Measurements from ENCODE around the gene RGS6.

The RGS6 gene

DNA sequence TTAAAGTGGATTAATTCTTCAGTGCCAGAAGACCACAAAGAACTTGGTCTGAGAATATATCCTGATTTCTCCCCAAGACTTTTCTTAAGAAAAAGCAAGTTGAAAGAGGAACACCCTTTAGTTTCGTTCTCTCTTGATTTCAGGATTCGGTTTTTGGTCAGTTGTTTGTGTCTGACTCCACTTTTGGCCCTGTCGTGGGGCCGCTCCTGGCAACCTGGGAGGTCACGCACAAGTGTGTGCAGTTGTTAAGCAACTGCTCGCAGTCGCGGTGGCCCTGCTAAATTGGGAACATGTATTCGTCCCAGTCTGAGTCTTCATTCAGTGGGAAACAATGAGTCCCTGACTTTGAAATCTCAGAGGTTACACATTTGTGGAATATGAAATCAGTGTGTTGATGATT lies 68.7 kb downstream of the RGS6 start:
- no peak for TF ChIP-seq CTCF (IDR thresholded peaks at IDR 0.05; ENCODE audit: low read depth, low read length)
- no peak for DNase-seq (ENCODE audit: extremely low read depth, low read depth)

DNA sequence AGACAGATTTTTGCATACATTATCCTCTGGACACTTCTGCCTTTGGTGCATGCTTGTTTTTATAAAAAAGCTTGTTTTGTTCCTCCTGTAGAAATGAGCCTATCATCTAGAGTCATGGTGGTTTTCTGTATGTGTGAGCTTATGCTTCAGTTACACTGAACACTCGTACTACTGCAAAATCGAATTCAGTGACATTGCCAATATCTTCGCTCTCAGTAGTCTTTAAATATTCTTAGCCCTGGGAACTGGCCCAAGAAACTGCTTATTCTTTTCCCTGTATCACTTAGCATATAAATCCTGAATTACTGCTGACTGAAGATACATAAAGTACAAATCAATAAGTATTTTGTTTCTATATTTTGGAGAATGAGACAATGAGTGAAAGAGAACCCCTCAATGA lies 70.5 kb downstream of the RGS6 start:
- DNase-seq (ENCODE audit: extremely low read depth, low read depth), result no peak
- TF ChIP-seq CTCF (IDR thresholded peaks at IDR 0.05; ENCODE audit: low read depth, low read length), result no peak

DNA sequence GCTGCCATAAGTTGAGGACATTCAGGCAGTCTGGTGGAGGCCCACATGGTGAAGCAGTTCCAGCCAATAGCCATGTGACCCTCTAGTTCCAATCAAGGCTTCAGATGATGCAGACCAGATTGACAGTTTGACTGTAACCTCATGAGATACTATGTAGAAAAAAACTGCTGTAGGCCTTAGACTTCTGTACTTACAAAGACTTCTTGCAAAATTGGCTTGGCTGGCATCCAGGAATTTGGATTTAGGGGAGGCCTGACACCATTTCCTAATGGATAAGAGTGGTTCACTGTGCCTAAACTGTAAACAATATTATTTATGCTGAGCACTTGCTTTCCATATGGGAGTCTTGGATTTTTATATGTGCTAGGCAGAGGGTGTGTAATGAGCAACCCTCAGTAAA lies 76.4 kb downstream of the RGS6 start:
- DNase-seq (ENCODE audit: extremely low read depth, low read depth), result no peak
- no peak for TF ChIP-seq CTCF (IDR thresholded peaks at IDR 0.05; ENCODE audit: low read depth, low read length)

GRCh38 chr14:72010474-72010873 lies 78.2 kb downstream of the RGS6 start:
- DNase-seq (ENCODE audit: extremely low read depth, low read depth), result no peak

GRCh38 chr14:72013721-72014345 lies 81.6 kb downstream of the RGS6 start:
- DNase-seq (ENCODE audit: extremely low read depth, low read depth), result no peak
- TF ChIP-seq CTCF (IDR thresholded peaks at IDR 0.05; ENCODE audit: low read depth, low read length), result no peak

More at GRCh38 chr14:72010474-72010873, 78.2 kb downstream of the RGS6 start:
- no peak for TF ChIP-seq CTCF (IDR thresholded peaks at IDR 0.05; ENCODE audit: low read depth, low read length)

- TF ChIP-seq CTCF (IDR thresholded peaks at IDR 0.05; ENCODE audit: low read depth, low read length), result no peak
Observed at GRCh38 chr14:72014486-72014885, 82.3 kb downstream of the RGS6 start.

DNA sequence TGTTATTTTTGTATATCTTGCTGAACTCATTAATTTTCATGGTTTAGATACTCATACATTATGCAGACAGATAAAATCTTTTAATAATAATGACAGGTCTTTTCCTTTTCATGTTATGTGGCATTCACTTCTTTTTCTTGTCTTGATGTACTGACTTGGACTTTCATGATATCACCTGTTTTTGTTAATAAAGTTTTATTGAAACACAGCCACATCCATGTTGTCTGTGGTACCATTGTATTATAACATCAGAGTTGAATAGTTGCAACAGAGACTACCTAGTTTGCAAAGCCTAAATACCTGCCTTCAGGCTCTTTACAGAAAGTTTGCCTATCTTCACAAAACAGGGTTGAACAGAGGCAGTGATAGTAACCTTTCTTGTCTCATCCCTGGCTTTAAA lies 85.1 kb downstream of the RGS6 start:
- TF ChIP-seq CTCF (IDR thresholded peaks at IDR 0.05; ENCODE audit: low read depth, low read length), result no peak
- no peak for DNase-seq (ENCODE audit: extremely low read depth, low read depth)

More at GRCh38 chr14:72014486-72014885, 82.3 kb downstream of the RGS6 start:
- DNase-seq (ENCODE audit: extremely low read depth, low read depth), result no peak
